ENCODE measurements around the gene FAM107B. TPM values are rescaled to one million over a fixed set of nuclear protein-coding genes. Genes with fewer than 3 reads are reported as not detected.

The FAM107B gene
- total RNA-seq, 1 experiment from 2014 or later, result 61.6 TPM

DNA sequence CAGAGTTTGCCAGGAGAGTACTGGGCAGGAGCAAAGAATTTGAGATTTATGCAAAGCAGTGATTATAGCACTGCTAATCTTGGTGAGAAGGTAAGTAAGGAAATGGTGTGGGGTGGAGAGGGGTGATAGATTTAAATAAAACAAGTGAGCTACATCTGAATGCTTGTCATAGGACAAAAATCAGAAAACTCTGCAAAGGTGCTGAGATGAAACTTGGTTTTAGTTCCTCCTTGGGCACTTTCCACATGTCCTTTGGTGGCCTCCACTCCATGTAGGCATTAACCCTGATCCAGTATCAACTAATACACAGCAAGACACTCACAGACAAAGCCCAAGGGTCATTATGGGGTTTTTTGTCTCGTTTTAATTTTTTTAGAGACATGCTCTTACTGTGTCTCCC is 25.7 kb upstream of the FAM107B start:
- intact Hi-C loops (cut with micrococcal nuclease; ENCODE audit: unreplicated experiment), result no loop called here
- no peaks in the 10 kb centered on the region for H3K4me1 ChIP-seq (ENCODE audit: insufficient read depth, low read length, poor library complexity, severe bottlenecking)
- H3K27me3 ChIP-seq (replicated peaks; ENCODE audit: insufficient read depth, low read depth, low read length, poor library complexity), result peaks cover 32% of the 10 kb centered on the region
- no peak overlapping the region for H3K4me3 ChIP-seq (ENCODE audit: low read depth, low read length, poor library complexity, severe bottlenecking)
- TF ChIP-seq, protein P1, sequence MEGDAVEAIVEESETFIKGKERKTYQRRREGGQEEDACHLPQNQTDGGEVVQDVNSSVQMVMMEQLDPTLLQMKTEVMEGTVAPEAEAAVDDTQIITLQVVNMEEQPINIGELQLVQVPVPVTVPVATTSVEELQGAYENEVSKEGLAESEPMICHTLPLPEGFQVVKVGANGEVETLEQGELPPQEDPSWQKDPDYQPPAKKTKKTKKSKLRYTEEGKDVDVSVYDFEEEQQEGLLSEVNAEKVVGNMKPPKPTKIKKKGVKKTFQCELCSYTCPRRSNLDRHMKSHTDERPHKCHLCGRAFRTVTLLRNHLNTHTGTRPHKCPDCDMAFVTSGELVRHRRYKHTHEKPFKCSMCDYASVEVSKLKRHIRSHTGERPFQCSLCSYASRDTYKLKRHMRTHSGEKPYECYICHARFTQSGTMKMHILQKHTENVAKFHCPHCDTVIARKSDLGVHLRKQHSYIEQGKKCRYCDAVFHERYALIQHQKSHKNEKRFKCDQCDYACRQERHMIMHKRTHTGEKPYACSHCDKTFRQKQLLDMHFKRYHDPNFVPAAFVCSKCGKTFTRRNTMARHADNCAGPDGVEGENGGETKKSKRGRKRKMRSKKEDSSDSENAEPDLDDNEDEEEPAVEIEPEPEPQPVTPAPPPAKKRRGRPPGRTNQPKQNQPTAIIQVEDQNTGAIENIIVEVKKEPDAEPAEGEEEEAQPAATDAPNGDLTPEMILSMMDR (conservative IDR thresholded peaks at IDR 0.05; ENCODE audit: low read depth, low read length), result no peak
- TF ChIP-seq EZH2 (IDR thresholded peaks at IDR 0.05; ENCODE audit: borderline replicate concordance, low read depth, low read length, poor library complexity, severe bottlenecking), result no peak
- BruUV-seq (replicated peaks), result no TSS peak
- ChIA-PET CTCF (no interaction called here), POLR2A (ENCODE audit: low non-redundant PET) (no interaction called here)
- no peak overlapping the region for H3K27ac ChIP-seq (ENCODE audit: low read depth, low read length, poor library complexity, severe bottlenecking)
- H3K36me3 ChIP-seq (ENCODE audit: insufficient read depth, low read length, poor library complexity, severe bottlenecking), result no peaks in the 10 kb centered on the region
- no peaks in the 10 kb centered on the region for H3K9me3 ChIP-seq (ENCODE audit: low read depth, low read length, poor library complexity, severe bottlenecking)
- DNase-seq (ENCODE audit: low spot score), result no peak

DNA sequence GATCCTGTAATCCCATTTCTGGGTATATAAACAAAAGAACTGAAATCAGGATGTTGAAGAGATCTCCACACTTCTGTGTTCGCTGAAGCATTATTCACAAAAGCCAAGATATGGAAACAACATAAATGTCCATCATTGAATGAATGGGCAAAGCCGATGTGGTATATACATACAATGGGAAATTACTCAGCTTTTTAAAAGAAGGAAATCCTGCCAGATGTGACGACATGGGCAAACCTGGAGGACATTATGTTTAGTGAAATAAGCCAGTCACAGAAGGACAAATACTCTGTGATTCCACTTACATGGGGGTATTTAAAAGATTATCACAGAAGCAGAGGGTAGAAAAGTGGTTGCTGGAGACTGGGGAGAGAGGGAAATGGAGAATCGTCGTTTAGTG is 23.9 kb upstream of the FAM107B start:
- Histone ChIP-seq H3K4me3 (ENCODE audit: low read depth, low read length, poor library complexity, severe bottlenecking) (no peak overlapping the region), H3K27ac (ENCODE audit: low read depth, low read length, poor library complexity, severe bottlenecking) (no peak overlapping the region), H3K36me3 (ENCODE audit: insufficient read depth, low read length, poor library complexity, severe bottlenecking) (no peaks in the 10 kb centered on the region), H3K9me3 (ENCODE audit: low read depth, low read length, poor library complexity, severe bottlenecking) (no peaks in the 10 kb centered on the region), H3K4me1 (ENCODE audit: insufficient read depth, low read length, poor library complexity, severe bottlenecking) (no peaks in the 10 kb centered on the region), H3K27me3 (replicated peaks; ENCODE audit: insufficient read depth, low read depth, low read length, poor library complexity) (peaks cover 32% of the 10 kb centered on the region)
- CTCF ChIA-PET, result no interaction called here
- POLR2A ChIA-PET (ENCODE audit: low non-redundant PET), result no interaction called here
- DNase-seq (ENCODE audit: low spot score), result no peak
- no peak for TF ChIP-seq EZH2 (IDR thresholded peaks at IDR 0.05; ENCODE audit: borderline replicate concordance, low read depth, low read length, poor library complexity, severe bottlenecking)
- TF ChIP-seq, protein P1 (conservative IDR thresholded peaks at IDR 0.05; ENCODE audit: low read depth, low read length), result no peak
- intact Hi-C loops (cut with micrococcal nuclease; ENCODE audit: unreplicated experiment), result no loop called here
- BruUV-seq (replicated peaks), result no TSS peak

DNA sequence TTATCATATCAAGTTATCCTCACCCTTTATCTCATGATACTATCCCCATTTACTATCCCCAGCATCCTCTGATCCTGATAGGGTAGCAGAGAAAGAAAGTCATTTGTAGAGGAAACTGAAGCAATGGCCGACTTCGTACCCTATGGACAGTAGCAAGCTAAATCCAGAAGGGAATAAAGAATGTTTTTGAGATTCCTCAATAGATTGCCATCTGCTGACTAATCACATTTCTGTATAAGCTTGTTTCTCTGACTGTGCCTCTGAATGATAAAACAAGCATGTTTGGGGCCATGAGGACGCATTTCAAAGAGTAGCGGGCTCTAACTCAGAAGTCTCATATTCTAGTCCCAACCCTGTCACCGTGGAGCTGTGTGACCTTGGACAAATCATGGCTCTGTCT is 13.2 kb upstream of the FAM107B start:
- Histone ChIP-seq H3K9me3 (ENCODE audit: low read depth, low read length, poor library complexity, severe bottlenecking) (no peaks in the 10 kb centered on the region), H3K27ac (ENCODE audit: low read depth, low read length, poor library complexity, severe bottlenecking) (no peak overlapping the region), H3K4me1 (ENCODE audit: insufficient read depth, low read length, poor library complexity, severe bottlenecking) (no peaks in the 10 kb centered on the region), H3K4me3 (ENCODE audit: low read depth, low read length, poor library complexity, severe bottlenecking) (no peak overlapping the region), H3K36me3 (ENCODE audit: insufficient read depth, low read length, poor library complexity, severe bottlenecking) (no peaks in the 10 kb centered on the region), H3K27me3 (replicated peaks; ENCODE audit: insufficient read depth, low read depth, low read length, poor library complexity) (no peaks in the 10 kb centered on the region)
- intact Hi-C loops (cut with micrococcal nuclease; ENCODE audit: unreplicated experiment), result no loop called here
- CTCF ChIA-PET, result no interaction called here
- POLR2A ChIA-PET (ENCODE audit: low non-redundant PET), result no interaction called here
- no peak for DNase-seq (ENCODE audit: low spot score)
- BruUV-seq (replicated peaks), result no TSS peak
- no peak for TF ChIP-seq EZH2 (IDR thresholded peaks at IDR 0.05; ENCODE audit: borderline replicate concordance, low read depth, low read length, poor library complexity, severe bottlenecking)
- TF ChIP-seq, protein P1 (conservative IDR thresholded peaks at IDR 0.05; ENCODE audit: low read depth, low read length), result no peak
